CD4-positive, alpha-beta T cell (primary cell): ENCODE results near the gene KRTAP4-6. TPM values are rescaled to one million over a fixed set of nuclear protein-coding genes. Genes with fewer than 3 reads are reported as not detected.
A peak's percentile ranks its signal among the peaks of the same experiment; 100 is the strongest.
"Not testable (repeated sequence)": the region's sequence is repeated elsewhere in the genome, so short reads cannot be mapped to it uniquely, and the experiment has no call there.

Experiments used
- ATAC-seq: fragments of 200-7000 bp; cut with Tn5 transposase; one replicate; pipeline ENCODE4 v1.10.0; 2022; ENCODE audit warnings: mild to moderate bottlenecking; ENCODE audit not compliant: poor library complexity
- CTCF ChIA-PET: fragments of 350-600 bp; sonication (Branson Sonifier 250); formaldehyde crosslinking; loops from one replicate; lab custom pipeline; 2021; ENCODE audit warnings: antibody characterized with exemption, inconsistent platforms; lab: Charles Lee
- POLR2A ChIA-PET: fragments of 350-600 bp; sonication (Branson Sonifier 250); formaldehyde crosslinking; loops from one replicate; lab custom pipeline; 2021; ENCODE audit warnings: antibody characterized with exemption, inconsistent platforms; lab: Charles Lee
- DNase-seq, 14 experiments: peaks; one replicate each; pipeline ENCODE4 v3.0.0-alpha.2; 2013 to 2020; ENCODE audit warnings: mixed read lengths in 2 of 14
- H3K27ac ChIP-seq, 2 donors: one replicate each; pipeline versions ENCODE4 v1.5.1 to v1.7.0; 2013; ENCODE audit warnings: low read length in 2 of 2, low read depth in 1 of 2, mild to moderate bottlenecking in 1 of 2
- H3K27me3 ChIP-seq, 2 experiments: 1 replicate in 1 of 2; 2 replicates in 1 of 2; pipeline versions ENCODE4 v1.6.1 to v1.7.0; 2013; ENCODE audit warnings: low read length in 2 of 2, control low read depth in 1 of 2, mild to moderate bottlenecking in 1 of 2, moderate library complexity in 1 of 2; ENCODE audit not compliant: insufficient read depth in 2 of 2, control insufficient read depth in 1 of 2
- H3K36me3 ChIP-seq: one replicate; pipeline ENCODE4 v1.6.1; 2013; ENCODE audit warnings: low read length, control low read depth; ENCODE audit not compliant: insufficient read depth
- H3K4me1 ChIP-seq: one replicate; pipeline ENCODE4 v1.6.1; 2013; ENCODE audit warnings: low read length, control low read depth; ENCODE audit not compliant: insufficient read depth
- H3K4me3 ChIP-seq: one replicate; pipeline ENCODE4 v1.5.1; 2013; ENCODE audit warnings: mild to moderate bottlenecking, low read length, moderate library complexity
- H3K9me3 ChIP-seq, 2 experiments: 1 replicate in 1 of 2; 2 replicates in 1 of 2; pipeline versions ENCODE4 v1.6.1 to v1.7.0; 2013; ENCODE audit warnings: low read length in 2 of 2, mild to moderate bottlenecking in 2 of 2, control low read depth in 1 of 2, moderate library complexity in 1 of 2; ENCODE audit not compliant: control insufficient read depth in 1 of 2, insufficient read depth in 1 of 2
- H3K27ac Mint-ChIP-seq: one replicate; pipeline ENCODE4 v1.8.0; 2020; ENCODE audit warnings: mixed read lengths
- H3K27me3 Mint-ChIP-seq: one replicate; pipeline ENCODE4 v1.8.0; 2021; ENCODE audit warnings: mixed read lengths
- H3K36me3 Mint-ChIP-seq: one replicate; pipeline ENCODE4 v1.8.0; 2021; ENCODE audit warnings: low read depth, mixed read lengths
- H3K4me1 Mint-ChIP-seq: one replicate; pipeline ENCODE4 v1.8.0; 2021; ENCODE audit warnings: low read depth, mixed read lengths
- H3K4me3 Mint-ChIP-seq: one replicate; pipeline ENCODE4 v1.8.0; 2020; ENCODE audit warnings: mild to moderate bottlenecking, mixed read lengths
- H3K9me3 Mint-ChIP-seq: one replicate; pipeline ENCODE4 v1.8.0; 2020; ENCODE audit warnings: mixed read lengths
- CTCF ChIP-seq: fragments of 200-600 bp; IDR thresholded peaks from one replicate; pipeline ENCODE4 v1.8.0; 2022; ENCODE audit warnings: antibody characterized with exemption, mild to moderate bottlenecking
- intact Hi-C, 2 experiments: fragments of 100-400 bp; cut with DNase I in 1 of 2; cut with micrococcal nuclease in 1 of 2; formaldehyde crosslinking; loops; one replicate each; pipeline versions ENCODE4 v1.15.1 to v1.9.0; 2023 to 2025; cut with DNase I, micrococcal nuclease
- total RNA-seq, 174 experiments: library from RNA in 2 of 174; stranded (reverse) in 2 of 174; gene quantifications; one replicate each; pipeline ENCODE4 v1.2.3 and lab custom pipeline; 2021 to 2026

The KRTAP4-6 gene
- total RNA-seq, 2 experiments from 2014 or later: not detected

GRCh38 chr17:41125064-41125463 lies 15.3 kb downstream of the KRTAP4-6 start:
- no peaks in the 10 kb centered on the region for H3K36me3 Mint-ChIP-seq
- H3K4me1 ChIP-seq: peaks cover 25% of the 10 kb centered on the region
- ATAC-seq (no peak), DNase-seq (no peak)
- intact Hi-C loops: no loop called here
- H3K27me3 ChIP-seq: no peaks in the 10 kb centered on the region
- H3K4me1 Mint-ChIP-seq: peaks cover 79% of the 10 kb centered on the region
- H3K27me3 Mint-ChIP-seq: no peaks in the 10 kb centered on the region
- CTCF ChIA-PET: no interaction called here
- no peak overlapping the region for H3K27ac ChIP-seq
- H3K9me3 ChIP-seq: no peaks in the 10 kb centered on the region
- no peak for TF ChIP-seq CTCF
- no peak overlapping the region for H3K4me3 Mint-ChIP-seq
- H3K27ac Mint-ChIP-seq: no peak overlapping the region
- H3K9me3 Mint-ChIP-seq: no peaks in the 10 kb centered on the region
- POLR2A ChIA-PET: interaction anchor here (1.0 to 1.2 kb wide), 2 partner anchors 26 to 182 kb away, joined by 3 read pairs; no protein-coding TSS in a partner anchor
- H3K36me3 ChIP-seq: no peaks in the 10 kb centered on the region
- no peak overlapping the region for H3K4me3 ChIP-seq

GRCh38 chr17:41123991-41124371 lies 16.4 kb downstream of the KRTAP4-6 start, which contains the start of gene KRTAP4-12:
Gene KRTAP4-12, minus strand, starts transcription at chr17:41124182. Its CDS starts 60 bp downstream, at chr17:41124122.
- intact Hi-C loops: loop anchor here (5.0 kb wide), 4 partner anchors 183 to 538 kb away; partner anchors contain the start of gene KRTAP16-1 (in 1 of the 2)
- H3K27me3 ChIP-seq, ATAC-seq, DNase-seq, H3K9me3 Mint-ChIP-seq, H3K4me3 ChIP-seq, H3K27ac ChIP-seq, H3K9me3 ChIP-seq, H3K27me3 Mint-ChIP-seq, CTCF ChIA-PET, H3K36me3 Mint-ChIP-seq, H3K36me3 ChIP-seq: not testable (repeated sequence)
- POLR2A ChIA-PET: interaction anchor here (1.0 to 1.2 kb wide), 2 partner anchors 27 to 183 kb away, joined by 3 read pairs; no protein-coding TSS in a partner anchor
- peak within 1 kb of the TSS; percentile 57 for H3K27ac Mint-ChIP-seq
- H3K4me3 Mint-ChIP-seq: peak within 1 kb of the TSS; percentile 76
- H3K4me1 Mint-ChIP-seq: peaks cover 75% of the 10 kb centered on the region
- H3K4me1 ChIP-seq: peaks cover 25% of the 10 kb centered on the region

GRCh38 chr17:41123292-41123990 lies 16.9 kb downstream of the KRTAP4-6 start:
- Mint-ChIP-seq H3K27ac (peak overlapping the region; percentile 57), H3K4me3 (peak overlapping the region; percentile 76), H3K4me1 (peaks cover 70% of the 10 kb centered on the region)
- DNase-seq: peak in 1 of 14 experiments; percentile 16
- H3K27ac ChIP-seq, H3K9me3 Mint-ChIP-seq, H3K27me3 ChIP-seq, H3K36me3 ChIP-seq, H3K36me3 Mint-ChIP-seq, CTCF ChIA-PET, H3K9me3 ChIP-seq, H3K4me3 ChIP-seq, POLR2A ChIA-PET, H3K27me3 Mint-ChIP-seq: not testable (repeated sequence)
- H3K4me1 ChIP-seq: peaks cover 25% of the 10 kb centered on the region
- peak; percentile 42 for ATAC-seq
- intact Hi-C loops: loop anchor here (5.0 kb wide), 4 partner anchors 184 to 539 kb away; partner anchors contain the start of gene KRTAP16-1 (in 1 of the 2)

- Mint-ChIP-seq H3K27ac (no peak overlapping the region), H3K9me3 (no peaks in the 10 kb centered on the region), H3K4me1 (peaks cover 71% of the 10 kb centered on the region), H3K27me3 (no peaks in the 10 kb centered on the region), H3K4me3 (no peak overlapping the region), H3K36me3 (no peaks in the 10 kb centered on the region)
- Histone ChIP-seq H3K9me3 (no peaks in the 10 kb centered on the region), H3K4me1 (peaks cover 25% of the 10 kb centered on the region), H3K4me3 (no peak overlapping the region), H3K27me3 (no peaks in the 10 kb centered on the region), H3K27ac (no peak overlapping the region), H3K36me3 (no peaks in the 10 kb centered on the region)
- DNase-seq (no peak), ATAC-seq (no peak)
- POLR2A ChIA-PET: no interaction called here
- intact Hi-C loops: loop anchor here (5.0 kb wide), 4 partner anchors 186 to 541 kb away; partner anchors contain the start of gene KRTAP16-1 (in 1 of the 2)
- CTCF ChIA-PET: no interaction called here
- no peak for TF ChIP-seq CTCF
Observed at GRCh38 chr17:41121742-41122141, 18.6 kb downstream of the KRTAP4-6 start.
